Activated CD8-positive, alpha-beta memory T cell treated with anti-CD3 and anti-CD28 coated beads for 1 hour (primary cell): ENCODE data around the gene SPP1.
"Not testable (repeated sequence)": the region's sequence is repeated elsewhere in the genome, so short reads cannot be mapped to it uniquely, and the experiment has no call there.

Source experiments
- DNase-seq, 2 donors: peaks; one replicate each; pipeline ENCODE4 v3.0.0-alpha.2; 2020; ENCODE audit warnings: low read depth in 1 of 2; ENCODE audit errors: extremely low read depth in 1 of 2

Gene SPP1

GRCh38 chr4:88017516-88018297 lies 42.2 kb downstream of the SPP1 start:
- no peak for DNase-seq

- no peak for DNase-seq
These were observed 43.0 kb downstream of the SPP1 start for GRCh38 chr4:88018466-88018865.

- no peak for DNase-seq
These were observed 46.3 kb downstream of the SPP1 start for GRCh38 chr4:88021824-88022223.

- DNase-seq, result no peak
These were observed 46.8 kb downstream of the SPP1 start for GRCh38 chr4:88022289-88022688.

GRCh38 chr4:88025868-88026661 lies 50.6 kb downstream of the SPP1 start:
- not testable (repeated sequence) for DNase-seq

DNA sequence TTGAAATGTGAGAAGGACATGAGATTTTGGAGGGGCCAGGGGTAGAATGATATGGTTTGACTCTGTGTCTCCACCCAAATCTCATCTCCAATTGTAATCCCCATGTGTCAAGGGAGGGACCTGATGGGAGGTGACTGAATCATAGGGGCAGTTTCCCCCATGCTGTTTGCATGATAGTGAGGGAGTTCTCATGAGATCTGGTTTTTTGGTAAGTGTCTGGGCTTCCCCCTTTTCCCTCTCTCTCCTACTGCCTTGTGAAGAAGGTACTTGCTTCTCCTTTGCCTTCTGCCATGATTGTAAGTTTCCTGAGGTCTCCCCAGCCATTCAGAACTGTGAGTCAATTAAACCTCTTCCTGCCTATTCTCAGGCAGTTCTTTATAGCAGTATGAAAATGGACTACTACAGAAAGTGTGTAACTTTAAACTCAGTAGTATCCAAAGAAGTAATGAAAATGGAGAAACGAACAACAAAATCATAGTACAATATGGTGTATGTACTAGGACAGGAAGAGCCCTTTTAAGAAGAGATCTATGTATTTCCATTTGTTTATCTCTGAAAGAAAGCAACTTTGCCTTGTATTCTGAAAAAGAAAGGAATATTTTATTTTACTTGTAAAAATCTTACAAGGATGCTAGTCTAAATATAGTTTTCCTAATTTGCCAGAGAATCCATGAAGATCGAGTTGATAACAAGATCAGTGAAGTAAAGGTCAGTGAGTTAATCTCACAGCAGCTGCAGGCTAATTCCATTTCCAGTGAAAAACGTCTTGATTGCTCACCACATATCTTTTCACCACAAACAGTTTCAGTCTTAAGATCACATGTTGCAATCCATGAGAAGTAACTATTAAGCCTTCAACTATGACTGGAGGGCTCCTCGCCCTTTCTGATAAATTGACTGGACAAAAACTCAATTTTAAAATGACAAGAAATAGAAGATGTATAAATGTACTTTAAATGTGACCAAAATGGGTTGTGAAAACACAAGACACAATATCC lies 52.4 kb downstream of the SPP1 start:
- DNase-seq, result no peak

DNA sequence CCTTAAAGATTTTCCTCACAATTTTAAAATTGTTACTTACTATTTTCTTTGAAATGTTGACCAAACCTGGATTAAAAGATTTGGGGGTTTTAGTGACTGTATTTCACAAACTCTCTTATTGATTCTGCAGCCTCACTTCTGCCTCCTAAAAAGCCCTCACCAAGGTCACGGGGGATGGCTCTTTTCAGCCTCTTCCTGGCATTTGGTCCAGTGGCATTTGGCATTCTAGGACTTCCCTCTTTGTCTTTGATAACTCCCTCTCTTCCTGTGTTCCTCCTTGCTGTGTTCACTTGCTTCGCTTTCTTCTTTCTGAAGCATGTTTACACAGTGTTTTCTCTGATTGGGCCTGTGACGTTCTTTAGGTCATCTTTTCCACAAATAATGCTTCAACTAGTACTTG lies 53.4 kb downstream of the SPP1 start:
- no peak for DNase-seq

- DNase-seq, result no peak
These were observed 54.0 kb downstream of the SPP1 start for GRCh38 chr4:88029556-88029955.

- DNase-seq, result no peak
These were observed 55.2 kb downstream of the SPP1 start for GRCh38 chr4:88030565-88031310.
